Heart left ventricle (tissue), 16 donors: Measurements from ENCODE around the gene NLGN4X. TPM values are rescaled to one million over a fixed set of nuclear protein-coding genes. Genes with fewer than 3 reads are reported as not detected.

ENCODE experiments used
- ATAC-seq, 4 donors: fragments of 200-7000 bp; cut with Tn5 transposase; one replicate each; pipeline ENCODE4 v1.9.1; 2020 to 2022; ENCODE audit warnings: moderate library complexity in 4 of 4, mild to moderate bottlenecking in 3 of 4, moderate number of reproducible peaks in 1 of 4
- DNase-seq, 5 donors: peaks; one replicate each; pipeline ENCODE4 v3.0.0-alpha.2; 2020
- H3K27ac ChIP-seq, 12 donors: fragments of 200-600 bp; sonication (generic) in 4 of 12; one replicate each; pipeline versions ENCODE4 v1.5.0 to v1.8.0; 2016 to 2022; ENCODE audit warnings: mild to moderate bottlenecking in 2 of 12
- H3K27me3 ChIP-seq, 9 donors: fragments of 200-600 bp; sonication (generic) in 2 of 9; one replicate each; pipeline versions ENCODE4 v1.5.1 to v1.8.0; 2016 to 2022; ENCODE audit warnings: mild to moderate bottlenecking in 3 of 9
- H3K36me3 ChIP-seq, 9 donors: fragments of 200-600 bp; sonication (generic) in 2 of 9; one replicate each; pipeline versions ENCODE4 v1.5.0 to v1.8.0; 2018 to 2022; ENCODE audit warnings: mild to moderate bottlenecking in 2 of 9
- H3K4me1 ChIP-seq, 12 donors: fragments of 200-600 bp; sonication (generic) in 4 of 12; one replicate each; pipeline versions ENCODE4 v1.5.0 to v1.8.0; 2016 to 2022; ENCODE audit warnings: mild to moderate bottlenecking in 3 of 12
- H3K4me3 ChIP-seq, 12 donors: fragments of 200-600 bp; sonication (generic) in 4 of 12; one replicate each; pipeline versions ENCODE4 v1.5.0 to v1.8.0; 2017 to 2022; ENCODE audit warnings: mild to moderate bottlenecking in 9 of 12, moderate library complexity in 4 of 12
- H3K9me3 ChIP-seq, 12 donors: fragments of 200-600 bp; sonication (generic) in 4 of 12; one replicate each; pipeline versions ENCODE4 v1.5.0 to v1.8.0; 2016 to 2022; ENCODE audit warnings: mild to moderate bottlenecking in 1 of 12
- CTCF ChIP-seq, 12 donors: fragments of 200-600 bp; sonication (generic) in 4 of 12; IDR thresholded peaks; one replicate each; pipeline versions ENCODE4 v1.5.0 to v1.8.0; 2018 to 2022; ENCODE audit warnings: antibody characterized with exemption in 12 of 12, mild to moderate bottlenecking in 5 of 12
- POLR2A ChIP-seq, 2 donors: fragments of 450-650 bp; IDR thresholded peaks; one replicate each; pipeline ENCODE4 v1.6.1; 2017; ENCODE audit warnings: antibody characterized with exemption in 2 of 2, mild to moderate bottlenecking in 2 of 2, moderate library complexity in 2 of 2
- WGBS, 4 donors: extraction: QIAGEN DNeasy Blood & Tissue Kit in 2 of 4; methylation state at CpG; one replicate each; pipeline versions ENCODE4 v1.1.5 to v1.1.7; 2013 to 2018; 5-methylcytosine and 5-hydroxymethylcytosine counted together
- intact Hi-C, 10 donors: fragments of 100-400 bp; cut with DNase I; formaldehyde crosslinking; loops; one replicate each; pipeline versions ENCODE4 v1.11.1 to v1.14.2; 2022
- polyA plus RNA-seq, 2 donors: library from polyadenylated mRNA; stranded (reverse); fragments of 200-250 nt; gene quantifications; one replicate each; pipeline ENCODE4 v1.2.3, GENCODE V29; 2013
- total RNA-seq, 9 donors: library from RNA; depleted of rRNA in 2 of 9; stranded (reverse); fragments of >200 nt in 2 of 9; fragmentation: NEBNext Ultra II Directional in 3 of 9; extraction: Animal tissue kit (Norgen Biotek cat#: 25700) in 3 of 9; gene quantifications; one replicate each; pipeline versions ENCODE4 v1.1.0 to v1.2.4, GENCODE V29; 2016 to 2023
- donor health status: ischemic (EF 13 %, LVEDD 7.1; RV severe dilation, severe dysfunction).
- donor health status: healthy with polysubstance abuse.
- donor health status: DM: no; HTN: yes; CAD: no.
- donor health status: DM: no; HTN: no; CAD: no.
- donor health status: ischemic (EF 25% LVEDD 6.9; RV normal size, moderate dysfunction).
- donor health status: ischemic (EF 25% LVEDD 5.7; RV mildly dilated, moderate dysfunction).
- donor health status: healthy.
- donor health status: DM: yes; HTN: yes; CAD: no.
- donor health status: ischemic (EF 35%, LVEDD 5.7; RV mildly dilated, moderate dysfunction).
- donor health status: nonischemic (EF 11% LVEDD 7.7; RV severe dilation, severe dysfunction).
- donor health status: DM: yes; HTN: yes; CAD: no.
- donor health status: PGD.
- donor health status: ischemic (EF 29% LVEDD 5.4; RV normal size, mild dysfunction).
- donor health status: nonischemic (EF 23%, LVEDD 6.1; RV moderate dilation, normal function).

NLGN4X gene
- total and polyA plus RNA-seq, 11 donors = 0.30 to 5.5 (median 1.3) TPM

- ATAC-seq (no peak), DNase-seq (no peak)
- no peaks in the 10 kb centered on the region for H3K36me3 ChIP-seq
- H3K9me3 ChIP-seq = no peaks in the 10 kb centered on the region
- no peak overlapping the region for H3K27ac ChIP-seq
- H3K4me1 ChIP-seq = peaks cover 0 to 18% (median 0%) of the 10 kb centered on the region in 12 donors
- 53 to 62% (median 56%) methylated on average over 3 of the region's 3 CpGs for WGBS, 4 donors
- intact Hi-C loops = no loop called here
- H3K27me3 ChIP-seq = peaks cover 0 to 33% (median 0%) of the 10 kb centered on the region in 9 donors
- TF ChIP-seq POLR2A (IDR thresholded peaks at IDR 0.05) (no peak), CTCF (IDR thresholded peaks at IDR 0.05) (no peak)
- H3K4me3 ChIP-seq = no peak overlapping the region
Measured at GRCh38 chrX:6223516-6223915, 5.2 kb downstream of the NLGN4X start.

- H3K36me3 ChIP-seq = no peaks in the 10 kb centered on the region
- 76 to 87% (median 85%) methylated on average over 8 of the region's 8 CpGs for WGBS, 4 donors
- H3K9me3 ChIP-seq = no peaks in the 10 kb centered on the region
- DNase-seq (no peak), ATAC-seq (no peak)
- intact Hi-C loops = no loop called here
- no peak overlapping the region for H3K27ac ChIP-seq
- no peak overlapping the region for H3K4me3 ChIP-seq
- H3K4me1 ChIP-seq = no peaks in the 10 kb centered on the region
- H3K27me3 ChIP-seq = no peaks in the 10 kb centered on the region
- TF ChIP-seq CTCF (IDR thresholded peaks at IDR 0.05) = no peak
- no peak for TF ChIP-seq POLR2A (IDR thresholded peaks at IDR 0.05)
Measured at GRCh38 chrX:6210230-6210629, 18.4 kb downstream of the NLGN4X start.

GRCh38 chrX:6203462-6204215 is 25.0 kb downstream of the NLGN4X start:
- no peaks in the 10 kb centered on the region for H3K27me3 ChIP-seq
- WGBS, 4 donors = 39 to 49% (median 43%) methylated on average over 6 of the region's 6 CpGs
- H3K27ac ChIP-seq = no peak overlapping the region
- no peaks in the 10 kb centered on the region for H3K4me1 ChIP-seq
- TF ChIP-seq POLR2A (IDR thresholded peaks at IDR 0.05) (no peak), CTCF (IDR thresholded peaks at IDR 0.05) (no peak)
- H3K36me3 ChIP-seq = no peaks in the 10 kb centered on the region
- no peak for ATAC-seq
- intact Hi-C loops = no loop called here
- no peaks in the 10 kb centered on the region for H3K9me3 ChIP-seq
- no peak overlapping the region for H3K4me3 ChIP-seq
- no peak for DNase-seq

GRCh38 chrX:6199486-6199885 is 29.2 kb downstream of the NLGN4X start:
- intact Hi-C loops = no loop called here
- Histone ChIP-seq H3K36me3 (no peaks in the 10 kb centered on the region), H3K4me3 (no peak overlapping the region), H3K27me3 (no peaks in the 10 kb centered on the region), H3K9me3 (no peaks in the 10 kb centered on the region), H3K4me1 (no peaks in the 10 kb centered on the region), H3K27ac (no peak overlapping the region)
- TF ChIP-seq POLR2A (IDR thresholded peaks at IDR 0.05) (no peak), CTCF (IDR thresholded peaks at IDR 0.05) (no peak)
- no peak for DNase-seq
- no peak for ATAC-seq
- WGBS, 4 donors = 51 to 61% (median 60%) methylated on average over 2 of the region's 2 CpGs
